IPS-NIHi7 (cell line): ENCODE measurements around the gene C1orf174.

Source experiments
- DNase-seq: peaks from one replicate; pipeline ENCODE4 v3.0.0; 2012; ENCODE audit warnings: mixed read lengths; ENCODE audit errors: extremely low spot score

C1orf174 gene

DNA sequence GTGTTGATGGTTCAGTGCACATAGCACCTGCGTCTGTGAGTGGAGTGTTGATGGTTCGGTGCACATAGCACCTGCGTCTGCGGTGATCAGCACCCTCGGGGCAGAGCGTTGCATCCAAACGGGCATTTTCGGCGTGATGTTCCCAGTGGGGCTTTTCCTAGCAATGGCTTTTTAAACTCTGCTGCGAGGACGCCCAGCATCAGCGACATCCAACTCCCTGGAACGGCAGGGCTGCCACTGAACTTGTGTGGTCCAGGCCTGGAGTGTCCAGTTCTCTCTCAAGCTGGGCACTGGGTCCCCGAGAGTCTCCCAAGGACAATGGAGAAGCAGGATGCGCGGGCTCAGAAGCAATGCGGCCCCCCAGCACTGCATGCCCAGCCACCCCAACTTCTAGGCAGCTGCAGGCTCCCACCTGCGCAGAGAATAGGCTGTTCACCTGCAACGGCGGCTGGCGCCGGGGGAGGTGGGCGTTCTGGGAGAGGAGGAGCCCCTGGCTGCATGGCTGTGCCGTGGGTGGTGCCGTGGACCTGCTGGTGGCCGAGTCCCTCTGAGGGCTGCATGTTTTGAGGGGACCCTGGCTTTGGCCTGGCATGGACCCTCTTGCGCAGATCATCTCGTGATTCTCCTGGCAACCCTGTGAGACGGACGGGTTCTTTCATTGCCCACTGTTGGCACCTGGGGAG lies 10.1 kb upstream of the C1orf174 start:
- DNase-seq = no peak

DNA sequence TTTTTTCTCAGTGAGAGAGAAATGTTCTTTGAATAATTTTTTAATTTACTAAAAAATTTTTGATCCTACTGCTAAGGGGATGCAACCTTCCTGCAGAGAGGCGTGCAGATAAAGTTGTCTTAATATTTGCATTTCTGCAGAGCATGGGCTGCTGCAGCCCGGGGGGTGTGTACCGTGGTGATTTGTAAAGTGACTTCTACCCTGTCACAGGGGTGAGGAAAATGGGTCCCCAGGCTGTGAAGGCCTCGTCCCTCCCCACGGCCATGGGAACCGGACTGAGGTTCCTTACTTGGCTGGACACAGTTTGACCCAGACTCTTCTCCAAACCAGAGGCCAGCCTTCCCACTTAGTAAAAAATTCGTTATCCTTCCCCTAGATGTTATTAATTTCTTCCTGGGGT lies 9.5 kb upstream of the C1orf174 start:
- no peak for DNase-seq

- no peak for DNase-seq
These were observed 8.9 kb upstream of the C1orf174 start for GRCh38 chr1:3908886-3909517.

- DNase-seq = no peak
These were observed 7.6 kb upstream of the C1orf174 start for GRCh38 chr1:3907621-3908165.

GRCh38 chr1:3907031-3907534 lies 7.0 kb upstream of the C1orf174 start:
- peak; percentile 48 for DNase-seq

DNA sequence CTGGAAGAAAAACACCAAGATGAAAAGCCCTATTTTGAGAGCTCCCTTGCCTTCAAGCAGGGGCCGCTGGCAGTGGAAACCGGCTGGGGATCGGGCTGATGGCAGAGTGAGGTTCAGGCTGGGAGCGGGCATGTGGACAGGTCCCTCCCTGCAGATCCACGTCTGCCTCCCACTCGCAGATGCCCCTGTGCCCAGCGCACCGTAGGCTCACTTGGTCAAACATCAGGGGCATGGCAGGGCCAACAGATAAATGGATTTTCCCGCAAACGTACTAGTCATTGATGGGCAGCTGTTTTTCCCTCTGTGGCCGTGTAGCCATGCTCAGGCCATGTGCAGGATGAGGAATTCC lies 6.6 kb upstream of the C1orf174 start:
- no peak for DNase-seq

DNA sequence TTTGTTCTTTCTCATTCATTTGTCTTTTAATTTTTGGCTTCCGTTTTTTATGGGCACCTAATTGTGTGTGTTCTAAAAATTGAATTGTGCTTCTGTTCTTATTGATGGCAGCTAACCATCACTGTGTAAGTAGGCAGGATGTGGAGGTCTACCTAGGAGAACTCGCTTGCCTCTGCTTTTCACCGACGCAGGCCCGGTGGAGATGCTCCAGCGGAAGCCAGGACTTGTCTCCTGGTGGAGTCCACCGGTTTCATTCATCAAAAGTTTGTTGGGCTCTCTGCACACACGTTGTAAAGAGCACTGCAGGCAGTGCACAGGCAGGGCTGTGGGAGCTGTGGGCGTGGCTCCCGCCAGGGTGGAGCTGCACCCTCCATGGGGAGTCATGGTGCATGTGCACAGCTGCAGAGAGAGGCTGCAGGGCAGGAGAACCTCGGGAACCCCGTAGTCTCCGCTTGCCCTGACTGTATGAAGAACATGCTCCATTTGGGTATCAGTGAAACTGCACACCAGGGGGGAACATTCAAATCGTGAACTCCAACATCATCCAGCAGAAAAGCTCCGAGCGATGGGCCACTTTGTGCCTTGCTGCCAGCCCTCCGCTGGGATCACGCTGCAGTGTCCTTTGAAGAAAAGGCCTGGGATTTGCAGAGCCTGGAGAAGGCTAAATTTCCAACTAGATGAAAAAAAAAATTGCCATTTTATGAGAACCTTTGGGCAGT lies 6.0 kb upstream of the C1orf174 start:
- no peak for DNase-seq

GRCh38 chr1:3905266-3905952 lies 5.3 kb upstream of the C1orf174 start:
- DNase-seq = no peak

GRCh38 chr1:3904843-3905185 lies 4.7 kb upstream of the C1orf174 start:
- DNase-seq = no peak

- no peak for DNase-seq
These were observed 4.2 kb upstream of the C1orf174 start for GRCh38 chr1:3904006-3904842.

GRCh38 chr1:3903141-3904005 lies 3.3 kb upstream of the C1orf174 start:
- DNase-seq = no peak

- DNase-seq = no peak
These were observed 2.6 kb upstream of the C1orf174 start for GRCh38 chr1:3902571-3903091.

GRCh38 chr1:3902111-3902511 lies 2.0 kb upstream of the C1orf174 start:
- no peak for DNase-seq

DNA sequence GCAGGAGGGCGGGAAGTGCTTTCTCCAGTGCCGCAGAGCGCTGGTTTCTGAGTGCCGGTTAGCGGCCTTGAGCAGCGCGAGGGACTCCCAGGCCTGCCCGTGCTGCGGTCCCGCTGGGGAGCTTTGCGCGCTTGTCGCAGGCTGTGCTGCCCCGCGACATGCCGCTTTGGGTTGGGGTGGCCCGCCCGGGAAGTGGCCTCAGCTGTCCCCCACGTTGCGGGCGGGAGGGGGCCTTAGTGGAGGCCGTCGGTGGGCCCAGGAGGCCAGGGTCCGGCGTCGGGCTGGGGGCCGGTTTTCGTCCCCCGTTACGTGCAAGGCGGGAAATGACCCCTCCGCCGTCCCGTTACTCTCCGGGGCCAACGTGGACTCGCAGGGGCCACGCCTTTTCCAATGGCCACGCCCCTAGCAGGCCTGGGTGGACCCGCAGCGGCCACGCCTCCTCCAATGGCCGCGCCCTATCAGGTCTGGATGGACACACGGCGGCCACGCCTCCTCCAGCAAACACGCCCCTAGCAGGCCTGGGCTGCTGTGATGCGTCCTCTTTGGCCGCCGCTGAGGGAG lies 977 bp upstream of the C1orf174 start:
- DNase-seq = peak; percentile 98

GRCh38 chr1:3899754-3900149 lies 320 bp downstream of the C1orf174 start:
- DNase-seq = no peak

DNA sequence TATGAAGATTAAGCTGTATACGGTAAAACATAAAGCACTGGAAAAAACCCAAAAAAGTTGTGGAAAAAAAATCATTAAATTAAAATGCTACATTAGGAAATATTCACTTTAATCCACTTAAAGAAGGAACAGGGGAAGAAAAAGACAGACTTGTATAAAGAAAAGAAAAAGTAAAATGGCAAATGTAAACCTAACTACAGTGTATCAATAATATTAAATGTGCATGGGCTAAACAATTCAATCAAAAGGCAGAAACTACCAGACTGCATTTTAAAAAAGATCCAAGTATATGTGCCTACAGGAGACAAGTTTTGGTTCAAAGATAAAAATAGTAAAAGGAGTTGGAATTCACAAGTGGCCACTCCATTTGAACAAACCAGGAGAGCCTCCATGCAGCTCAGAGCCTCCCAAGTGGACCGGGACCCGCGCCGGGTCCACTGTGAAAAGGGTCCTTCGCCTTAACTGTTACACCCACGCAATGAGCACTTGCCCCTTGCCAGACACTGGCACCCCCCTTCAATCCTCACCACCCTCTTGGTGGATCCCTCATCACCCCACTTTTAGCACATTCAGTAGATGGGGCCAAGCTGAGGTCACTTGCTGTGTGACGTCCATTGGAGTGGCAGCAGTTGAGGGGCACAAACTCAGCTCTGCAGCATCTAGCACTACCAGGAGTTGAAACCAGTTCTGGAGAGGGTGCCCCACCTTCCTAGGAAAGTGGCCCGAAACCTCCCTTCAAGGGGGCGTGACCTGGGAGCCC lies 898 bp downstream of the C1orf174 start:
- peak; percentile 70 for DNase-seq

DNA sequence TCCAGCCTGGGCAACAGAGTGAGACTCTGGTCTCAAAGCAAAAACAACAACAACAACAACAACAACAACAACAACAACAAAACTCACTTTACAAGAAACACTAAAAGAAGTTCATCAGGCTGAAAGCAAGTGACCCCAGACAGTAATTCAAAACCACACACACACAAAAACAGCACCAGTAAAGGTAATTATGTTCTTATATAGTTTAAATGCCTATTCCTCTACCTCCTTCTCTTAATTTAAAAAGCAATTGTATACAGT lies 1.7 kb downstream of the C1orf174 start:
- no peak for DNase-seq

DNA sequence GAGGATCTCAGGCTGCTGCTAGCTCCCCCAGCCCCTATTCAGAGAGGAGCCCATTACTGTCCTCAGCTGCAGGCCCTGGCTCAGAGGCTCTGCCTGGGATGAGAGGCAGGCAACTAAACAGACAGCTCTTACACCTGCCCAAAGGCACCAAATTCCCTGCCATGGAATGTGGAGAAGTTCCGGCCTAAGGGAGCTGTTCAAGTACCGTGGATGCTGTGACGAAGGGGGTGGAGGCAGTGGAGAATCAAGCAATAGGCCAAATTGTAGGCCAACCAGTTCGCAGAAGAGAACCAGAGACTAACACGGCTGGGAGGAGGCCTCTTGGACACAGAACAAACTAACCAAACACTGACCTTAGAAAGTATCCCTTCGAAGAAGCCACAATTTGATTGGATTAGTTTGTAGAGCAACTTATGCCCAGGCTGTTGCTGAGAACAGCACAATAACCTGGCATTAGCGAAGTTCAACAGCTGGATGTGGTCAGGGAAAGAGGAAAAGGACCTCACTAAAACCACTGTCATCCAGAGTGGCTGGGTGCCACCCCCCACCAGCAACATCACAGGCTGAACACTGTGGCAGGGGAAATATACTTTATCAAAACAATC lies 3.6 kb downstream of the C1orf174 start:
- DNase-seq = no peak

DNA sequence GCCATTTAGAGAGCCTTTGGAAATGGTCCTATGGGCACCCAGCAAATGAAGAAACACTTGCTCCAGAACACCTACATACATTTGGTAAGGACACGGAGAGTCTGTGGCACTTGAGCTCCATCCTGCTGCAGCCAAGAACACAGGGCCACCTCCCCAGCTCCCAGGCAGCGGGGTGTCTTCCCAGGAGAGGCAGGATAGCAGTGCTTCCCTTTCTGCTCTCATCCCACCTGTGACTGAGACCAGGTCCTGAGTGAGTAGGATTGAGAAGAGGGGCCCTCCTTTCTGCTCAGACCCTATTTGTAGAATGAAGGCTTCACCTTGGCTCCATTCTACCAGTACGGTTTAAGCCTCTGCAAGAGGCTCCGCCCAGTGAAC lies 4.1 kb downstream of the C1orf174 start:
- no peak for DNase-seq
